Vagina (tissue), 2 donors: ENCODE results near the gene CDR2L. TPM values are rescaled to one million over a fixed set of nuclear protein-coding genes. Genes with fewer than 3 reads are reported as not detected.

Experiments
- DNase-seq, 2 donors: peaks; one replicate each; pipeline ENCODE4 v3.0.0-alpha.2; 2017; ENCODE audit errors: extremely low spot score in 2 of 2
- H3K27ac ChIP-seq: fragments of 200-600 bp; sonication (generic); one replicate; pipeline ENCODE4 v1.5.1; 2019
- H3K27me3 ChIP-seq: fragments of 200-600 bp; sonication (generic); one replicate; pipeline ENCODE4 v1.5.1; 2019
- H3K36me3 ChIP-seq, 2 donors: fragments of 200-600 bp; sonication (generic); one replicate each; pipeline ENCODE4 v1.5.1; 2017 to 2019
- H3K4me1 ChIP-seq: fragments of 200-600 bp; sonication (generic); one replicate; pipeline ENCODE4 v1.5.1; 2019
- H3K4me3 ChIP-seq, 2 donors: fragments of 200-600 bp; sonication (generic); 1 replicate in 1 of 2; 2 replicates in 1 of 2; pipeline ENCODE4 v1.5.1; 2016 to 2019
- H3K9me3 ChIP-seq: fragments of 200-600 bp; sonication (generic); one replicate; pipeline ENCODE4 v1.5.1; 2019
- POLR2A ChIP-seq, 2 donors: fragments of 450-650 bp; IDR thresholded peaks; one replicate each; pipeline ENCODE4 v1.6.1; 2017; ENCODE audit warnings: antibody characterized with exemption in 2 of 2, mild to moderate bottlenecking in 2 of 2, moderate library complexity in 2 of 2
- POLR2AphosphoS5 ChIP-seq, 2 donors: sonication (generic); formaldehyde crosslinking; IDR thresholded peaks; one replicate each; pipeline ENCODE4 v1.9.0; 2017; ENCODE audit warnings: antibody characterized with exemption in 2 of 2, mild to moderate bottlenecking in 2 of 2, low read depth in 1 of 2; ENCODE audit not compliant: insufficient read depth in 1 of 2
- intact Hi-C: fragments of 100-400 bp; cut with DNase I; formaldehyde crosslinking; loops from one replicate; pipeline ENCODE4 v1.15.1; 2023
- total RNA-seq: library from RNA; depleted of rRNA; stranded (reverse); fragments of >200 nt; gene quantifications from one replicate; pipeline ENCODE4 v1.2.3, GENCODE V29; 2016
- TF ChIP-seq, protein P1 (sequence below), 3 experiments: fragments of 450-650 bp in 2 of 3; fragments of 200-600 bp in 1 of 3; sonication (generic) in 1 of 3; IDR thresholded peaks; one replicate each; pipeline ENCODE4 v1.5.1; 2017 to 2019; ENCODE audit warnings: antibody characterized with exemption in 3 of 3, mild to moderate bottlenecking in 2 of 3, moderate library complexity in 2 of 3

CDR2L gene
- total RNA-seq, 1 donor from 2014 or later = 13.5 TPM

DNA sequence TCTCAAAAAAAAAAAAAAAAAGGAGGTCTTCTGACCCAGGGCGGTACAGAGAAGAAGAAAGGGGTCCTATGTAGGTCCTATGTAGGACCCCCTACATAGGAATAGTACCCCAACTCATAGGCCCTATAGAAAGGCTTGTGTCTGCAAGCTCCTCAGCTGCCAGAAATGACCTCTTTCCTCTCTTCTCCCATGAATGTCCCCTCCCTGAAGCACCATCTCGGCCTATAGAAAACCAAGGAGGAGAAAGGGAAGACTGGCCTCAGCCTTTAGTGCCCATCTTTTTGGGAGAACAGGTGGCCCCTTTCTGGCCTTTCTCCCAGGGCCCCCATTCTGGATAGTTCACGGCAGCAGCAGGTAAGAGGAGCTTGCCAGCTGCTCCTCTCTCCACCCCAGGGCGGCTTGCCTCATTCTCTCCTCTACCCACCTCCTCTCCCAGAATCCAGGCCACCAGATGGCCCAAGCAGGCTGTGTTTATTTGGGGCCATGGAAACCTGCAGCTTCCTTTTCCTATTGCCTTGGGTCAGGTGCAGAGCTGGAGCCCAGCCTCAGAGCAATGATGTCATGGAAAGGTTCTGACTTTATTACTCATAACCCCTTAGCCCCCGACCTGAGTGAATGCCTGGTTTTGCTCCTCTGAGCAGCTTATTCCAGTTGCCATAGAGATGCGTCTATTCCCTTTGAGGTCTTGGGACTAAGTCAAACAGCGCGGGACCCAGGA, 23.4 kb downstream of the CDR2L start:
- no peak for DNase-seq
- TF ChIP-seq, protein P1, sequence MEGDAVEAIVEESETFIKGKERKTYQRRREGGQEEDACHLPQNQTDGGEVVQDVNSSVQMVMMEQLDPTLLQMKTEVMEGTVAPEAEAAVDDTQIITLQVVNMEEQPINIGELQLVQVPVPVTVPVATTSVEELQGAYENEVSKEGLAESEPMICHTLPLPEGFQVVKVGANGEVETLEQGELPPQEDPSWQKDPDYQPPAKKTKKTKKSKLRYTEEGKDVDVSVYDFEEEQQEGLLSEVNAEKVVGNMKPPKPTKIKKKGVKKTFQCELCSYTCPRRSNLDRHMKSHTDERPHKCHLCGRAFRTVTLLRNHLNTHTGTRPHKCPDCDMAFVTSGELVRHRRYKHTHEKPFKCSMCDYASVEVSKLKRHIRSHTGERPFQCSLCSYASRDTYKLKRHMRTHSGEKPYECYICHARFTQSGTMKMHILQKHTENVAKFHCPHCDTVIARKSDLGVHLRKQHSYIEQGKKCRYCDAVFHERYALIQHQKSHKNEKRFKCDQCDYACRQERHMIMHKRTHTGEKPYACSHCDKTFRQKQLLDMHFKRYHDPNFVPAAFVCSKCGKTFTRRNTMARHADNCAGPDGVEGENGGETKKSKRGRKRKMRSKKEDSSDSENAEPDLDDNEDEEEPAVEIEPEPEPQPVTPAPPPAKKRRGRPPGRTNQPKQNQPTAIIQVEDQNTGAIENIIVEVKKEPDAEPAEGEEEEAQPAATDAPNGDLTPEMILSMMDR (IDR thresholded peaks at IDR 0.05) = no peak
- TF ChIP-seq POLR2AphosphoS5 (IDR thresholded peaks at IDR 0.05; ENCODE audit: insufficient read depth in 1 of 2, low read depth in 1 of 2) = no peak
- TF ChIP-seq POLR2A (IDR thresholded peaks at IDR 0.05) = no peak
- Histone ChIP-seq H3K27me3 (no peaks in the 10 kb centered on the region), H3K36me3 (no peaks in the 10 kb centered on the region), H3K4me3 (no peak overlapping the region), H3K4me1 (peaks cover 22% of the 10 kb centered on the region), H3K9me3 (no peaks in the 10 kb centered on the region), H3K27ac (peak overlapping the region; percentile 82)
- intact Hi-C loops = no loop called here

DNA sequence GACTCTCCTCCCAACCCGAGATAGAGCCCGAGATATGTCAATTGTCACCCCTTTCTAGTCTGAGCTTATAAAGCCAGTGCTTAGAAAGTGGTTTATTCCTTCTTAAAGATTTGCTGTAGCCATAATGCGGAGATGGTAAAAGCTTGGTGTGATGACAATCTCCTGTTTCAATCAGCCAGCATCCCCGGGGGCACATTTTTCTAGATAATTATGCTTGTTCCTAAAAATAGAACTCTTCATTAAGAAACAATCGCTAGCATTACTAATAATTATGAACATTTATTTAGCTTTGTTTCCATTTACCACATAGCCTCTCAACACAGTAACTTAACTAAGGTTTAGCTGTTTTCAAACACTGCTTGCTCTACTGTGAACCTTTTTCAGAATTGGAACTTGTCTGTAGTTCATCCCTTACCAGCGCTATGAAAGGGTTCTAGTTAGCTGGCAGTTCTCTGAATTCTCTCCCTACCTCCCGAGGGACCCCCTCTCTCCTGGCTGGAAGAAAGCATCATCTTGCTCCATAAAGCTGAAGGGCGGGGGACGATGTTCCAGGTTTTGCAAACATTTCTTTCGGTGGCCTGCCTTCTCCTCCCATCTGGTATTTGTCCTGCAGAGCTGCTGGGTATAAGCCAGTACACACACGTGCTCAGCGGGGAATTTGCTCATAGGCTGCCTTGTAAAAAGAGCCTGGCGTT, 24.1 kb downstream of the CDR2L start:
- no peak for DNase-seq
- peaks cover 22% of the 10 kb centered on the region for H3K4me1 ChIP-seq
- H3K27ac ChIP-seq = peak overlapping the region; percentile 82
- intact Hi-C loops = no loop called here
- TF ChIP-seq POLR2A (IDR thresholded peaks at IDR 0.05) (no peak), POLR2AphosphoS5 (IDR thresholded peaks at IDR 0.05; ENCODE audit: insufficient read depth in 1 of 2, low read depth in 1 of 2) (no peak)
- TF ChIP-seq, protein P1 (IDR thresholded peaks at IDR 0.05) = no peak
- peak overlapping the region; percentile 67 to 79 for H3K4me3 ChIP-seq
- no peaks in the 10 kb centered on the region for H3K36me3 ChIP-seq
- H3K9me3 ChIP-seq = no peaks in the 10 kb centered on the region
- no peaks in the 10 kb centered on the region for H3K27me3 ChIP-seq

DNA sequence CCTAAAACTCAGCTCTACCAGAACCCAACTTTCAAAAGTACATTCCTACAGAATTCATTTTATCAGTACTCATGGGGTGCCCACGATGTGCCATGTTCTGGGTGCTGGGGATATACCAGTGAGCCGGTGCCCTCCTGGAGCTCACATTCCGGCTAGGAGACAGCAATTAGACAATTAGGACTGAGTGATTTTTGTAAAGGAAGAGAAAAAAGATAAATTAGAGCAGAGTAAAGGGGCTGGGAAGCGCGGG, 24.6 kb downstream of the CDR2L start:
- intact Hi-C loops = no loop called here
- peak overlapping the region; percentile 82 for H3K27ac ChIP-seq
- no peaks in the 10 kb centered on the region for H3K27me3 ChIP-seq
- no peak for DNase-seq
- no peaks in the 10 kb centered on the region for H3K36me3 ChIP-seq
- TF ChIP-seq POLR2A (IDR thresholded peaks at IDR 0.05) (no peak), POLR2AphosphoS5 (IDR thresholded peaks at IDR 0.05; ENCODE audit: insufficient read depth in 1 of 2, low read depth in 1 of 2) (no peak)
- TF ChIP-seq, protein P1 (IDR thresholded peaks at IDR 0.05) = no peak
- peaks cover 22% of the 10 kb centered on the region for H3K4me1 ChIP-seq
- no peaks in the 10 kb centered on the region for H3K9me3 ChIP-seq
- H3K4me3 ChIP-seq = peak overlapping the region; percentile 67 to 79

DNA sequence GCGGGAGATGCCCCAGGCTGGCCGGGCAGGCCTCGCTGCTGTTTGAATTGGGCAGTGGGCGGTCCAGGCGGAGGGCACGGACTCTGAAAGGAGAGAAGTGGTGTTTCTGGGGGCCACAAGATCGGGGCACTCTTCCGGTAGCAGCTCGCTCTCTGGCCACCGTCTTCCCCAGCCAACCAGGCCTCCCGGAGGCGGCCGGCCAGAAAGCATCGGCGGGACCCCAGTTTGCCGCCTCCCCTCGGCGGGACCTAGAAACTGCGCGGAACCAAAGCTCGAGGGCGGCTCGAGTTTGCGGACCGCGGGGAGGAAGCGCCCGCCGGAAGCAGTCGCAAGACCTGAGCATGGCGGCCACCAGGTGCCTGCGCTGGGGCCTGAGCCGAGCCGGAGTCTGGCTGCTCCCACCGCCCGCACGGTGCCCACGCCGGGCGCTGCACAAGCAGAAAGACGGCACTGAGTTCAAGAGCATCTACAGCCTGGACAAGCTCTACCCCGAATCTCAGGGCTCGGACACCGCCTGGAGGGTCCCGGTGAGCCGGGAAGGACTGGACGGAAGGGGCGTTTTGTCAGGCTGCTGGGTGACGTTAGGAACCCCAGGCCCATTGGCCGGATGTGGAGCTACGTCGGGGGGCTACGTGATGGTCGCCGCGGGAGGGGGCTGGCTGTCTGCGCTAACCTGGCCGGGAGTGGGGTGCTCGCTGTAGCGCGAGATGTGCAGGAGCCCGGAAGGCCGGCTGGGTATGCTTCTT, 25.1 kb downstream of the CDR2L start, which contains the start of gene MRPL58:
MRPL58 (plus strand) TSS at position 325 of the 746 bp plus-strand sequence; CDS start at position 342, 17 bp downstream.
- DNase-seq = no peak
- H3K4me3 ChIP-seq = peak within 1 kb of the TSS; percentile 67 to 79
- H3K36me3 ChIP-seq = peaks cover 0 to under 1% of the 10 kb centered on the region in 2 donors
- no peaks in the 10 kb centered on the region for H3K9me3 ChIP-seq
- TF ChIP-seq POLR2AphosphoS5 (IDR thresholded peaks at IDR 0.05; ENCODE audit: insufficient read depth in 1 of 2, low read depth in 1 of 2) = peak; percentile 58 to 81
- peak in 1 of 2 donors; percentile 10 for TF ChIP-seq POLR2A (IDR thresholded peaks at IDR 0.05)
- TF ChIP-seq, protein P1 (IDR thresholded peaks at IDR 0.05) = peak in 2 of 3 experiments; percentile 14 to 28
- peaks cover 22% of the 10 kb centered on the region for H3K4me1 ChIP-seq
- no peaks in the 10 kb centered on the region for H3K27me3 ChIP-seq
- intact Hi-C loops = no loop called here
- peak within 1 kb of the TSS; percentile 82 for H3K27ac ChIP-seq
